IMR-90 (cell line): Measurements from ENCODE around the gene ESYT1. TPM values are rescaled to one million over a fixed set of nuclear protein-coding genes. Genes with fewer than 3 reads are reported as not detected.

Experiments
- ATAC-seq: fragments of 200-7000 bp; cut with Tn5 transposase; 2 replicates; pipeline ENCODE4 v1.9.1; 2020; ENCODE audit warnings: low read depth, mild to moderate bottlenecking, moderate library complexity
- BruUV-seq: library from RNA; stranded (reverse); fragments of 400-500 nt; replicated peaks from 2 replicates; lab custom pipeline; 2021; lab: Mats Ljungman, UMichigan
- CTCF ChIA-PET: fragments of 300-600 bp; formaldehyde crosslinking; extraction: SDS; loops from one replicate; lab custom pipeline; 2021; ENCODE audit warnings: antibody characterized with exemption; lab: Yijun Ruan, JAX
- POLR2A ChIA-PET: fragments of 300-600 bp; sonication (Branson Sonifier 250); formaldehyde crosslinking; loops from one replicate; lab custom pipeline; 2022; ENCODE audit warnings: antibody characterized with exemption; ENCODE audit not compliant: unreplicated experiment; lab: Charles Lee
- DNase-seq: peaks from one replicate; pipeline ENCODE4 v3.0.0; 2013
- H2AFZ ChIP-seq: replicated peaks from 2 replicates; pipeline ENCODE3; 2013; ENCODE audit warnings: low read length, mild to moderate bottlenecking; ENCODE audit not compliant: poor library complexity
- H2AK5ac ChIP-seq: 2 replicates; pipeline ENCODE4 v1.6.1; 2013; ENCODE audit warnings: low read depth, low read length, inconsistent platforms
- H2AK9ac ChIP-seq: replicated peaks from 2 replicates; pipeline ENCODE3; 2013; ENCODE audit warnings: mild to moderate bottlenecking, low read depth, low read length, moderate library complexity; ENCODE audit not compliant: poor library complexity
- H2BK120ac ChIP-seq: 2 replicates; pipeline ENCODE4 v1.6.1; 2013; ENCODE audit warnings: low read depth, low read length, inconsistent platforms
- H2BK15ac ChIP-seq: 3 replicates; pipeline ENCODE4 v1.6.1; 2013; ENCODE audit warnings: low read depth, low read length, inconsistent platforms
- H2BK20ac ChIP-seq: 2 replicates; pipeline ENCODE4 v1.6.1; 2013; ENCODE audit warnings: low read depth, mild to moderate bottlenecking, inconsistent platforms, low read length, moderate library complexity
- H2BK5ac ChIP-seq: 2 replicates; pipeline ENCODE4 v1.6.1; 2013; ENCODE audit warnings: mild to moderate bottlenecking, low read depth, low read length, inconsistent platforms; ENCODE audit not compliant: poor library complexity, severe bottlenecking
- H3K14ac ChIP-seq: replicated peaks from 2 replicates; pipeline ENCODE4 v1.6.1; 2013; ENCODE audit warnings: low read depth, low read length, inconsistent platforms
- H3K18ac ChIP-seq: 2 replicates; pipeline ENCODE4 v1.6.1; 2013; ENCODE audit warnings: low read depth, low read length, control low read depth
- H3K23ac ChIP-seq: 2 replicates; pipeline ENCODE4 v1.6.1; 2013; ENCODE audit warnings: low read depth, low read length, inconsistent platforms
- H3K27ac ChIP-seq: 2 replicates; pipeline ENCODE4 v1.5.1; 2013; ENCODE audit warnings: mild to moderate bottlenecking, control low read depth, low read length; ENCODE audit not compliant: insufficient read depth
- H3K27me3 ChIP-seq: 2 replicates; pipeline ENCODE4 v1.6.1; 2013; ENCODE audit warnings: low read length; ENCODE audit not compliant: control insufficient read depth, insufficient read depth
- H3K36me3 ChIP-seq: 2 replicates; pipeline ENCODE4 v1.6.1; 2013; ENCODE audit warnings: low read length, mixed read lengths; ENCODE audit not compliant: control insufficient read depth, insufficient read depth
- H3K4ac ChIP-seq: 2 replicates; pipeline ENCODE4 v1.6.1; 2013; ENCODE audit warnings: low read depth, low read length, inconsistent platforms
- H3K4me1 ChIP-seq: 2 replicates; pipeline ENCODE4 v1.6.1; 2013; ENCODE audit warnings: low read length, mixed read lengths; ENCODE audit not compliant: control insufficient read depth, insufficient read depth
- H3K4me2 ChIP-seq: 2 replicates; pipeline ENCODE4 v1.6.1; 2013; ENCODE audit warnings: low read depth, mild to moderate bottlenecking, control low read depth, low read length, moderate library complexity
- H3K4me3 ChIP-seq: 2 replicates; pipeline ENCODE4 v1.5.1; 2013; ENCODE audit warnings: low read depth, mild to moderate bottlenecking, control low read depth, low read length, moderate library complexity; ENCODE audit not compliant: insufficient read depth
- H3K56ac ChIP-seq: 2 replicates; pipeline ENCODE4 v1.6.1; 2013; ENCODE audit warnings: low read length, inconsistent platforms; ENCODE audit not compliant: insufficient read depth; ENCODE audit errors: extremely low read depth
- H3K79me1 ChIP-seq, 2 experiments: 2 replicates each; pipeline ENCODE4 v1.6.1; 2013; ENCODE audit warnings: low read length in 2 of 2, inconsistent platforms in 1 of 2, low read depth in 1 of 2
- H3K9ac ChIP-seq: 2 replicates; pipeline ENCODE4 v1.6.1; 2013; ENCODE audit warnings: low read depth, low read length, control low read depth
- H3K9me1 ChIP-seq: 2 replicates; pipeline ENCODE4 v1.6.1; 2013; ENCODE audit warnings: low read length, inconsistent platforms; ENCODE audit not compliant: insufficient read depth
- H3K9me3 ChIP-seq: 2 replicates; pipeline ENCODE4 v1.6.1; 2013; ENCODE audit warnings: low read length; ENCODE audit not compliant: control insufficient read depth, insufficient read depth
- H4K20me1 ChIP-seq: 2 replicates; pipeline ENCODE4 v1.6.1; 2013; ENCODE audit warnings: low read length, inconsistent platforms; ENCODE audit not compliant: insufficient read depth
- H4K5ac ChIP-seq: 2 replicates; pipeline ENCODE4 v1.6.1; 2013; ENCODE audit warnings: mild to moderate bottlenecking, low read depth, low read length, control low read depth
- H4K8ac ChIP-seq, 2 experiments: 2 replicates each; pipeline ENCODE4 v1.6.1; 2013; ENCODE audit warnings: low read depth in 2 of 2, low read length in 2 of 2, control low read depth in 1 of 2, inconsistent platforms in 1 of 2
- H4K91ac ChIP-seq: 2 replicates; pipeline ENCODE4 v1.6.1; 2013; ENCODE audit warnings: low read depth, low read length, inconsistent platforms; ENCODE audit not compliant: insufficient read depth
- CHD1 ChIP-seq: IDR thresholded peaks from 2 replicates; pipeline ENCODE4 v1.6.1; 2012; ENCODE audit warnings: low read depth, low read length, improper control_type of control experiment
- ELK1 ChIP-seq: fragments of 150-350 bp; IDR thresholded peaks from 2 replicates; pipeline ENCODE4 v1.6.1; 2016; ENCODE audit warnings: low read depth, mild to moderate bottlenecking, low read length, moderate library complexity, borderline replicate concordance
- FOS ChIP-seq: fragments of 150-350 bp; IDR thresholded peaks from 2 replicates; pipeline ENCODE4 v1.6.1; 2016; ENCODE audit warnings: low read depth, low read length
- MAFK ChIP-seq: IDR thresholded peaks from 2 replicates; pipeline ENCODE4 v1.6.1; 2012; ENCODE audit warnings: low read depth, low read length, improper control_type of control experiment
- MXI1 ChIP-seq: IDR thresholded peaks from 2 replicates; pipeline ENCODE4 v1.6.1; 2012; ENCODE audit warnings: low read depth, mild to moderate bottlenecking, low read length, moderate library complexity, borderline replicate concordance
- WGBS, 2 experiments: methylation state at CpG; one replicate each; pipeline versions ENCODE4 v1.1.5 to v1.1.7; 2013; ENCODE audit warnings: missing lambda C conversion rate in 2 of 2; ENCODE audit not compliant: insufficient read length in 1 of 2; ENCODE audit errors: extremely low coverage in 2 of 2; 5-methylcytosine and 5-hydroxymethylcytosine counted together
- dilution Hi-C: fragments of 300-500 bp; cut with HindIII; formaldehyde crosslinking; loops from one replicate; pipeline ENCODE4 v1.14.3; 2018; ENCODE audit warnings: low sequenced_read_pairs; ENCODE audit not compliant: unreplicated experiment
- in situ Hi-C: fragments of 300-500 bp; cut with MboI; formaldehyde crosslinking; loops from 3 replicates; pipeline ENCODE4 v1.14.3; 2019; ENCODE audit warnings: low sequenced_read_pairs, inconsistent platforms, mixed read lengths
- intact Hi-C: fragments of 100-400 bp; cut with micrococcal nuclease; formaldehyde crosslinking; loops from 2 replicates; pipeline ENCODE4 v1.10.0; 2022
- polyA plus RNA-seq, 3 experiments: library from polyadenylated mRNA; depleted of rRNA; stranded (reverse); fragments of >200 nt; gene quantifications; 2 replicates each; pipeline ENCODE4 v1.2.3, GENCODE V29; 2012; ENCODE audit warnings: low replicate concordance in 1 of 3
- total RNA-seq: library from RNA; depleted of rRNA; stranded (reverse); fragments of >200 nt; gene quantifications from 2 replicates; pipeline ENCODE4 v1.2.3, GENCODE V29; 2012

The ESYT1 gene
- total and polyA plus RNA-seq, 2 of the 4 experiments (the other 2 are of a cell fraction), result 150 to 153 TPM

GRCh38 chr12:56121204-56121870 is 6.7 kb upstream of the ESYT1 start:
- H3K9ac ChIP-seq, result no peak overlapping the region
- H3K4ac ChIP-seq, result no peak overlapping the region
- H3K56ac ChIP-seq, result no peak overlapping the region
- no peak for ATAC-seq
- no peak for TF ChIP-seq MAFK
- TF ChIP-seq CHD1, result no peak
- TF ChIP-seq FOS, result no peak
- TF ChIP-seq ELK1, result no peak
- TF ChIP-seq MXI1, result no peak
- peaks cover 13 to 70% of the 10 kb centered on the region in 2 experiments for H3K79me1 ChIP-seq
- no peak overlapping the region for H2BK5ac ChIP-seq
- no peak overlapping the region for H2BK15ac ChIP-seq
- ChIA-PET CTCF (interaction anchor here (0.6 kb wide), 1 partner anchor 26 kb away, joined by 5 read pairs; no protein-coding TSS in a partner anchor), POLR2A (no interaction called here)
- H3K4me2 ChIP-seq, result no peak overlapping the region
- peaks cover 16% of the 10 kb centered on the region for H3K36me3 ChIP-seq
- no peak overlapping the region for H2AFZ ChIP-seq
- intact Hi-C loops (no loop called here), dilution Hi-C loops (no loop called here), in situ Hi-C loops (no loop called here)
- H3K9me3 ChIP-seq, result no peaks in the 10 kb centered on the region
- no peak for DNase-seq
- no peak overlapping the region for H2BK20ac ChIP-seq
- no peak overlapping the region for H3K14ac ChIP-seq
- H3K27ac ChIP-seq, result no peak overlapping the region
- H4K20me1 ChIP-seq, result peaks cover 7% of the 10 kb centered on the region
- H3K9me1 ChIP-seq, result no peaks in the 10 kb centered on the region
- H3K23ac ChIP-seq, result no peak overlapping the region
- no peak overlapping the region for H3K18ac ChIP-seq
- no peak overlapping the region for H4K8ac ChIP-seq
- BruUV-seq, result no TSS peak
- peak overlapping the region; percentile 77 for H2AK9ac ChIP-seq
- no peak overlapping the region for H3K4me3 ChIP-seq
- H4K91ac ChIP-seq, result no peak overlapping the region
- H4K5ac ChIP-seq, result no peak overlapping the region
- H2BK120ac ChIP-seq, result no peak overlapping the region
- 98% methylated on average over 4 of the region's 11 CpGs; no CpG with 5 or more reads in 1 of the 2 experiments for WGBS, 2 experiments
- H3K27me3 ChIP-seq, result no peaks in the 10 kb centered on the region
- H3K4me1 ChIP-seq, result peaks cover 8% of the 10 kb centered on the region
- H2AK5ac ChIP-seq, result no peak overlapping the region
